T47D (cell line): Measurements from ENCODE around the gene AKT2.

Source experiments
- DNase-seq, 2 experiments: peaks; one replicate each; pipeline versions ENCODE4 v3.0.0 to v3.0.0-alpha.2; 2011 to 2012; ENCODE audit warnings: low read depth in 1 of 2, low spot score in 1 of 2
- JUND ChIP-seq: IDR thresholded peaks from 2 replicates; pipeline ENCODE4 v1.6.1; 2012; ENCODE audit warnings: low read depth
- in situ Hi-C: cut with HindIII; loops from 2 replicates; pipeline ENCODE4 v1.10.0; 2016; ENCODE audit warnings: low sequenced_read_pairs, low pct_unique_long_range_greater_than_20kb

Gene AKT2

GRCh38 chr19:40265763-40266099 is 19.4 kb downstream of the AKT2 start:
- no peak for DNase-seq

GRCh38 chr19:40265055-40265762 is 19.9 kb downstream of the AKT2 start:
- in situ Hi-C loops, result no loop called here
- no peak for DNase-seq
- TF ChIP-seq JUND, result no peak

More at GRCh38 chr19:40265763-40266099, 19.4 kb downstream of the AKT2 start:
- in situ Hi-C loops, result no loop called here
- TF ChIP-seq JUND, result no peak

GRCh38 chr19:40264314-40265054 is 20.7 kb downstream of the AKT2 start:
- DNase-seq, result no peak
- in situ Hi-C loops, result no loop called here
- TF ChIP-seq JUND, result no peak

- no peak for DNase-seq
- in situ Hi-C loops, result no loop called here
- no peak for TF ChIP-seq JUND
Measured at GRCh38 chr19:40263440-40264313, 21.5 kb downstream of the AKT2 start.

- no peak for TF ChIP-seq JUND
- DNase-seq, result no peak
- in situ Hi-C loops, result no loop called here
Measured at GRCh38 chr19:40262422-40262821, 22.7 kb downstream of the AKT2 start.

GRCh38 chr19:40261631-40262030 is 23.5 kb downstream of the AKT2 start:
- TF ChIP-seq JUND, result no peak
- DNase-seq, result no peak

GRCh38 chr19:40257096-40257517 is 28.0 kb downstream of the AKT2 start:
- no peak for TF ChIP-seq JUND
- DNase-seq, result peak in 1 of 2 experiments; percentile 25
- in situ Hi-C loops, result no loop called here

More at GRCh38 chr19:40261631-40262030, 23.5 kb downstream of the AKT2 start:
- in situ Hi-C loops, result no loop called here

- DNase-seq, result no peak
- TF ChIP-seq JUND, result no peak
- in situ Hi-C loops, result no loop called here
Measured at GRCh38 chr19:40256512-40256911, 28.6 kb downstream of the AKT2 start.

- in situ Hi-C loops, result no loop called here
- DNase-seq, result no peak
- TF ChIP-seq JUND, result no peak
Measured at GRCh38 chr19:40255619-40256166, 29.5 kb downstream of the AKT2 start.

- in situ Hi-C loops, result no loop called here
- no peak for TF ChIP-seq JUND
- DNase-seq, result no peak
Measured at GRCh38 chr19:40254714-40255418, 30.3 kb downstream of the AKT2 start.

GRCh38 chr19:40253611-40254092 is 31.5 kb downstream of the AKT2 start:
- TF ChIP-seq JUND, result no peak
- in situ Hi-C loops, result no loop called here
- peak; percentile 33 to 59 for DNase-seq

- no peak for TF ChIP-seq JUND
- in situ Hi-C loops, result no loop called here
- peak in 1 of 2 experiments; percentile 63 for DNase-seq
Measured at GRCh38 chr19:40252395-40252794, 32.8 kb downstream of the AKT2 start.
